Prostate gland (tissue), 2 donors: ENCODE results near the gene INPP5D.

ENCODE experiments used
- CTCF ChIP-seq, 4 experiments: fragments of 200-600 bp in 2 of 4; fragments of 450-650 bp in 2 of 4; sonication (generic) in 2 of 4; IDR thresholded peaks; 1 replicate in 3 of 4; 2 replicates in 1 of 4; pipeline ENCODE4 v1.5.1; 2016 to 2019; ENCODE audit warnings: antibody characterized with exemption in 4 of 4, mild to moderate bottlenecking in 2 of 4, moderate library complexity in 2 of 4
- POLR2A ChIP-seq: fragments of 450-650 bp; IDR thresholded peaks from one replicate; pipeline ENCODE4 v1.6.1; 2016; ENCODE audit warnings: antibody characterized with exemption, mild to moderate bottlenecking
- POLR2AphosphoS5 ChIP-seq: sonication (generic); formaldehyde crosslinking; IDR thresholded peaks from one replicate; pipeline ENCODE4 v1.6.1; 2017; ENCODE audit warnings: antibody characterized with exemption

DNA sequence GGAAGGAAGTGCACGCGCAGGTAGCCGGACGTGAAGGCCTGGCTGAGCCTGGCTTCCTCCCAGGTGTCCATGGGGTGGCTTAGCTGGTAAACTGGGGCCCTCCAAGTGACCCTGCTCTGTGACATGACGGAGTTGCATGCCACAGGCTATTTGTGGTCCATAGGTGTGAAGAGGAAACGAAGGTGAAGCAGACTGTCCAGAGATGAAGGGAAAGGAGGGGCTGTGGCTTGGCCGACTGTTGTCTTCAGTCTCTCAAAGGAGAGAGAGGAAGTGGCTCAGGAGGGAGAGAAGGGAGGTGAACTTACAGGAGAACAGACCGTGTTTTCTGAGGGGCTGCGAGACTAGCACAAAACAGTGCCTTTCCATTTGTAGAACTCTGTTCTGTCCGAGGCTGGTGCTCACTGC lies 19.3 kb downstream of the INPP5D start:
- TF ChIP-seq CTCF (IDR thresholded peaks at IDR 0.05) = no peak
- no peak for TF ChIP-seq POLR2AphosphoS5
- TF ChIP-seq POLR2A = no peak
